Activated effector memory CD4-positive, alpha-beta T cell treated with anti-CD3 and anti-CD28 coated beads, Interleukin-2, amount 50 U/mL, for 16 hours (primary cell): ENCODE data around the gene PYGB.

Source experiments
- DNase-seq: peaks from one replicate; pipeline ENCODE4 v3.0.0-alpha.2; 2020

PYGB gene

GRCh38 chr20:25216199-25216945 is 31.5 kb upstream of the PYGB start:
- no peak for DNase-seq

DNA sequence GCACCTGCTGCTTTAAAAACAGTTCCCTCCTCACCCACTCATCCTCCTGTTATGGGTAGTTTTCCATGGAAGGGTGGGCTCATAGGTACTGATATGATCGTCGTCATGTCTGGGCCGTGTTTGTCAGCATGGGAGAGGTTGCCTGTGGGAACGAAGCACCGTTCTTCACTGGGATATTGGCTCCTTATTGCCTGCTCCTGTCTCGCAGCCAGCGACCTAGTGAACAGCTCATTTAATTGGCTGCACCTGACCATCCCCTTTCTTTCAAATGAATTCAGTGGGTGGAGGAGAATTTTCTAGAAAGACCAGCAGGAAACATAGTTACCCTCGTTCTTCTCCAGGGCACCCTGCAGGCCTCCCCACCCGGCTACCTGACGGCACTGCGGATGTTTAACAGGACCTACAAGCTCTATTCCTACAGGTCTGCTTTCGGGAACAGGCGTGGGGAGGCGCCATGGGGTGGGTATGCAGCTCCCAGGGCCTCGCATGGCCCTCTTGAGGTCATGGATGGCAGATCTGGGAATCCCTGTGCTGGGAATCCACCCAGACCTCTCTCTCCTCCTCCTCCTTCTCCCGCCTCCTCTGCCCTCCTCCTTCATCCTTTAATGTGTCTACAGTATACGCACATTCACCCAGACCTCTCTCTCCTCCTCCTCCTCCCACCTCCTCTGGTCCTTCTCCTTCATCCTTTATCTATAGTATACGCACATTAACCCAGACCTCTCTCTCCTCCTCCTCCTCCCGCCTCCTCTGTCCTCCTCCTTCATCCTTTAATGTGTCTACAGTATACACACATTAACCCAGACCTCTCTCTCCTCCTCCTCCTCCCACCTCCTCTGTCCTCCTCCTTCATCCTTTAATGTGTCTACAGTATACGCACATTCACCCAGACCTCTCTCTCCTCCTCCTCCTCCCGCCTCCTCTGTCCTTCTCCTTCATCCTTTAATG is 30.4 kb upstream of the PYGB start:
- DNase-seq, result peak; percentile 38

DNA sequence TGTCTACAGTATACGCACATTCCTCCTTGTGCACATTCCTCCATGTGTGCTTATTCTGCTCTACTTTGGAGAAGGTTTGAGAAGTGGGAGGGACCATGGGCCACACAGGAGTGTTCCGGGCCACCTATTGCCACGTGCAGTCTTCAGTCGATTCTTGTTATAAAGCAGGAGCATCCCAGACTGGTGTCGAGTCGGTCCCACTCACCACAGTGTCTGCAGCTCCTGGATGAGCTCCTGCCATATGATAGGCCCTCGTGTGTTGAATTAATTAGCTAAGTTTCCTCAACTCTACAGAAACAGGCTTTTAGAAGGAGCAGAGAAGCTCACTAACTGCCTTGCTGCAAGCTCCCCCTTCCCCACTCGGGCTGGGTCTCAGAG is 29.8 kb upstream of the PYGB start:
- DNase-seq, result peak; percentile 50

- DNase-seq, result peak; percentile 42
These were observed 29.4 kb upstream of the PYGB start for GRCh38 chr20:25218492-25218891.

GRCh38 chr20:25219365-25219764 is 28.5 kb upstream of the PYGB start:
- DNase-seq, result peak; percentile 30

DNA sequence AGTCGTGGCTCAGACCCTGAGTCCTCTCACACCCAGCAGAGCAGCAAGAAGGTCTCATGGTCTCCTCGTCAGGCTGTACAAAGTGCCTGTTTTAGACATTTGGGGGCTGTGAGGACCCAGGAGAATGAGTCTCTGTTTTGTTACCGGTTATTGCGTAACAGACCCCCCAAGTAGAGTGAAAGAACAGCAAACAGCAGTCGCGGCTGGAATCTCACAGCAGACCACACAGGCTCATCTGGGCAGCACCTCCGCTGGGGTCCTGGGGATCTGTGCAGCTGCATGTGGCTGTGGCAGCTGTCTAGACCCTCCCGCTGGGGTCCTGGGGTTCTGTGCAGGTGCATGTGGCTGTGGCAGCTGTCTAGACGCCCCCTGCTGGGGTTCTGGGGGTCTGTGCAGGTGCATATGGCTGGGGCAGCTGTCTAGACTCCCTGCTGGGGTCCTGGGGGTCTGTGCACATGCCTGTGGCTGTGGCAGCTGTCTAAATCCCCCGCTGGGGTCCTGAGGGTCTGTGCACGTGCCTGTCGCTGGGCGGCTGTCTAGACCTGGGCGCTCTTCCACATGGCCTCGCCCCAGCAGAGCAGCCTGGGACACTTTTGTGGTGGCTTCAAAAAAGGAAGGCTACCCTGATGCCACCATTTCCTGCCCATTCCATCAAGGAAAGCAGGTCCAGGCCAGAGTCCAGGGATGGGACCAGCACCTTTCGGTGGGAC is 27.7 kb upstream of the PYGB start:
- peak; percentile 62 for DNase-seq

DNA sequence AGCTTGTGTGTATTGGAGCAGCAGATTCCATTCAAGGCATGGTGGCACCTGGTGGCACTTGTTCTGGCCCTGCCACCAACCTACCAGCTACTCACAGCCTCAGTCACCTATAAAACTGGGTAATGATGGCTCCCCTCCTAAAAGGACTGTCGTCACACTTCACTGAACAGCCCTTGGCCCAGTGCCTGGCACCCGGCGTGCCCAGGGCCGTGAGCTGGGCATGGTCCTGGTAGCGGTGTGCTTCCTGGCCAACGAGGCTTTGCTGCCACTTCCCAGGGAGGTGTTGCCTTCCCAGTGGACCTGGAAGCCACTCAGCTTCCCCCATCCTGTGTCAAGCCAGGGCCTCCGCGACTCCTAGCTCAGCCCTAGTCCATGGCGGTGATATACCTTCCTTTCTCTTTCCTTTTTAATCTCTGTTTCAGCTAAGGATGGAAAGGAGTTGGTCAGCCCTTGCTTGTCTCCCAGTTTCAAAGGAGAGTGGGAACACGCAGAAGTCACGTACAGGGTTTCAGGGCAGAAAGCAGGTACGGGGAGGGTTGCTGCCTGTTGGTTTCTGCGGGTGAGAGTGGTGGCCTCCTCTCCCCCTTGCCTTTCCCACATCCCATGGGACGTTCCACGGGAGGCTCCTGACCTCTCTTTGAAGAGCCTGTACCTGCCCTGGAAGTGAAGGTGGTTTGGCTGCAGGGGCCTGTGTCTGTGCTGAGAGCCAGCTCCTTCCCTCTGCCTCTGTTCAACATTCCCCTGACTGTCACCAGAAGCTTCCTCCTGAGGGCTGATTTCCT is 26.9 kb upstream of the PYGB start:
- DNase-seq, result peak; percentile 42

DNA sequence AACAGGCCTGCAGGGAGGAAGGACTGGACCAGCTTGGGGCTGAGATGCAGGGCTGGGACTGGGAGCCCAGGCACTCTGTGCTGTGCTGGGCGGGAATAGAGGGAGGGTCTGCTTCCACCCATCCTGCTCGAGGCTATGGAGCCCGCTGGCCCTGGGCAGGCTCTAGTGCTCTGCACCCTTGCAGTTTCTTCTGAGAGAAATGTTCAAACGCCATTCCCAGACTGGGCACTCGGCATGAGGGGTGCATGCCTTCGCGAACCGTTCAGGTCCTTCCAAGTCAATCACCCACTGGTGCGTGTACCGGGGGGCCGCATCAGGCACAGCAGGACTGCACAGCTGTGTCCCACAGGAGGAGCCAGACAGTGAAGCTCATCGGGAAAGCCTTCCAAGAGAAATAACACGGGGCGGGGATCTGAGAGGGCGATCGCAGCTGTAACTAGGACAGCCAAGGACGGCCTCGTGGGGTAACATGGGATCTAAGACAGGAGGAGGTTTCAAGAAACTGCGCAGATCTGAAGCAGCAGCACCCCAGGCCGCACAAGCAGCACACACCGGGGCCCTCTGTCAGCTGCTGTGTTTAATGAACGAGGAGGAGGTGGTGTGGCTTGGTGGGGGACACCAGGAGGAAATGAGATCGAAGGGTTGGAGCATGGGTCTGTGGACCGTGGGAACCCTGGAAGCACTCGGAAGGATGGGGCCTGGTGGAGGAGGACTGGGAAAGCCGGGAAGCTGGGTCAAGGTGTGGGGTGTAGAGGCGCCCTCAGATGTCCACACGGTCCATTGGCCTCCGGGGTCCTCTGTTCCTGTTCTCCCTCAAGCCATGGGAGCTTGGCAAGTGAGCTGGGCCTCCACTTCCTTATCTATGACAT is 26.1 kb upstream of the PYGB start:
- DNase-seq, result peak; percentile 60

- peak; percentile 50 for DNase-seq
These were observed 25.3 kb upstream of the PYGB start for GRCh38 chr20:25222461-25223178.

DNA sequence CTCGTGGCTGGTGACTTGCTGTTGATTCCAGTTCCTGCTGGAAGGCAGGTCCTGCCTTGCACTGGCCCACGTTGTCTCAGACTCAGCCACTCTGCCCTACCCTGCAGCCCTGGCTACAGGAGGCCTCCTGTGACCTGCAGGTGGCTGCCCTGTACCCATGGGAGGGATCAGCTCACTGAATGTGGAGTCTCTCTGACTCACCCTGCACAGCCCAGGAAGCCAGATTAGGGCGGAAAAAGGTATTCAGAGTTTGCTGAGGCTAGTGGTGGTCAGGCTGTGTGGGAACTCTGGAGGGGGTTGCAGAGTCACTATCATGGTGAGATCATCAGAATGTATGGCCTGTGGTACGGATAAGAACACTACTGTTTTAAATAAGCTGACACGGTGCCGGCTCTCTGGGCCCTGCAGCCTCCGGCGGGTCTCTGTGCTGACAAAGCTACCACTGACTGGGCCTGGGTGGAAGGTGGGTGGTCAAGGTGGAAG is 24.7 kb upstream of the PYGB start:
- DNase-seq, result peak; percentile 73

GRCh38 chr20:25223765-25224720 is 23.8 kb upstream of the PYGB start:
- DNase-seq, result no peak

GRCh38 chr20:25224941-25225340 is 22.9 kb upstream of the PYGB start:
- no peak for DNase-seq

DNA sequence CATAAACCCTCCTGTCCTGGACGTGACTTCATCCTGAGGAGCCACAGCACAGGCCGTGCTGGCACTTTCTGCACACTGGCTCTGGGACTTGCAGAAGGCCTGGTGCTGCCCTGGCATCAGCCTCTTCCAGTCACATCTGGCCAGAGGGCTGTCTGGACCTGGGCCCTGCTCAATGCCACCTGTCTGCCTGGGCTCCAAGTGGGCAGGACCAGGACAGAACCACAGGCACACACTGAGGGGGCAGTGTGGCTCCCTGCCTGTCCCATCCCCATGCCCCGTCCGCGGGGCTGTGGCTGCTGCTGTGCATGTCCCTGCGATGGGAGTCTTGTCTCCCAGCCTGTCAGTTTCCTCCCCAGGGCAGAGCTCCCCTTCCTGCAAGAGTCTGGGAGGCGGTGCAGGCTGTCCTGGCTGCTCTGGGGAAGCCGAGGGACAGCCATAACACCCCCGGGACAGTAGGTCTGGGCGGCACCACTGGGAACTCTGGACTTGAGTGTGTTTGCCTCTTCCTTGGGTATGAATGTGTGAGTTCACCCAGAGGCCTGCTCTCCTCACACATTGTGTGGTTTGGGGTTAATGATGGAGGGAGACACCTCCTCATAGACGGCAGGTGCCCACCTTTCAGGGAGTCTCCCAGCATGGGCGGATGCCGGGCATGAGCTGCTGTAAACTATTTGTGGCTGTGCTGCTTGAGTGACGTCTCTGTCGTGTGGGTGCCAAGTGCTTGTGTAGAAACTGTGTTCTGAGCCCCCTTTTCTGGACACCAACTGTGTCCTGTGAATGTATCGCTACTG is 22.0 kb upstream of the PYGB start:
- no peak for DNase-seq

- no peak for DNase-seq
These were observed 21.2 kb upstream of the PYGB start for GRCh38 chr20:25226433-25227316.

GRCh38 chr20:25227317-25227831 is 20.5 kb upstream of the PYGB start:
- DNase-seq, result no peak

DNA sequence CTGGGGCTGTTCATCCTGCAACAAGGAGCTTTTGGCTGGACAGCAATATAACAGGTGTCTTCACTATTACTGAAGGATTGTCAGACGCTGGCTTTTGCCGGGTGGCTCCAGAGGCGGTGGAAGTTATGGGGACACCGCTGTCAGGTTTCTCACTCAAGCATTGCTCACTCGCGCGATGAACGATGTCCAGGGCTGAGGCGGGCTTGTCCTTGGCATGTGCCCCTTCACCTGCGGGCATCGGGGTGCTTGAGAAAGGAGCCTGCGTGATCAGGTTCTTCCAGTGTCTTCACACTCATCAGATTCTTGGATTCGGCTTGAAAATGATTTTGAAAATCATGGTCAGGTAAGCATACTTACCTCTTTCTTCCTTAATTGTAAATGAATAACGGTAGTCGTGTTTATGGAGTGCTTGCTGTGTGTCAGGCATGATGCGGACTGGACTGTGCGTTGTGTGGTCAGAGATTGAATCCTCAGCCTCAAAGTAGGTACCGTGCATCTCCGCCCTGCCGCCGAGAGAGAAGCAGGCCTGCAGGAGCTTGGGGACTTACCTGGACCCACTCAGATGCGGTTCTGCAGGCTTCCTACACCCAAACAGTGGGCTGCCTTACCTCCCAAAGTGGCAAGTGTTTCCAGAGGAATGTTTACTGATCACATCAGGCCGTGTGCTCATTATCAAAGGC is 18.3 kb upstream of the PYGB start:
- no peak for DNase-seq
